ENCODE data around the gene PROSER2. TPM values are rescaled to one million over a fixed set of nuclear protein-coding genes. Genes with fewer than 3 reads are reported as not detected.
A peak's percentile ranks its signal among the peaks of the same experiment; 100 is the strongest.

The PROSER2 gene
- total and polyA plus RNA-seq, 2 of the 13 experiments (the other 11 are each of a cell fraction or from before 2014, with no cell fraction given): 6.9 to 7.7 TPM

GRCh38 chr10:11874568-11875493 lies 51.7 kb downstream of the PROSER2 start (continued):
- TF ChIP-seq PRDM15 (CRISPR knock-in tag; IDR thresholded peaks at IDR 0.05): no peak
- no peak for TF ChIP-seq ZBTB2 (CRISPR knock-in tag; IDR thresholded peaks at IDR 0.05; ENCODE audit: low read depth)
- TF ChIP-seq ZFP41 (CRISPR knock-in tag; IDR thresholded peaks at IDR 0.05; ENCODE audit: borderline replicate concordance): peak; percentile 66; the same call in 1 of the 2 replicates
- no peak for TF ChIP-seq GMEB2 (CRISPR knock-in tag; IDR thresholded peaks at IDR 0.05; ENCODE audit: low read depth)
- peak; percentile 87 for TF ChIP-seq ZNF18 (CRISPR knock-in tag; IDR thresholded peaks at IDR 0.05; ENCODE audit: insufficient replicate concordance)
- TF ChIP-seq MAFG (CRISPR knock-in tag; IDR thresholded peaks at IDR 0.05): no peak
- TF ChIP-seq ZNF891 (CRISPR knock-in tag; IDR thresholded peaks at IDR 0.05): peak; percentile 37; the same call in 1 of the 2 replicates
- TF ChIP-seq HOXA9 (CRISPR knock-in tag; IDR thresholded peaks at IDR 0.05; ENCODE audit: borderline replicate concordance): 0 out of 2 replicates have a peak, but pooled peaks have one; percentile 2
- peak; percentile 47; the same call in 1 of the 2 replicates for TF ChIP-seq HIVEP1 (CRISPR knock-in tag; IDR thresholded peaks at IDR 0.05)
- TF ChIP-seq NR2F2 (IDR thresholded peaks at IDR 0.05; ENCODE audit: borderline replicate concordance, low read depth): peak; percentile 23; the same call in 1 of the 2 replicates
- TF ChIP-seq TAF15 (IDR thresholded peaks at IDR 0.05; ENCODE audit: low read depth, low read length, poor library complexity, severe bottlenecking): no peak
- no peak for TF ChIP-seq HNRNPH1 (optimal IDR thresholded peaks at IDR 0.05; ENCODE audit: low read depth, low read length)
- TF ChIP-seq PAX8 (CRISPR knock-in tag; IDR thresholded peaks at IDR 0.05; ENCODE audit: borderline replicate concordance): no peak
- no peak for TF ChIP-seq ZNF713 (CRISPR knock-in tag; IDR thresholded peaks at IDR 0.05)
- TF ChIP-seq POLR2AphosphoS2 (IDR thresholded peaks at IDR 0.05; ENCODE audit: low read depth, low read length): no peak
- no peak for TF ChIP-seq ZNF552 (CRISPR knock-in tag; IDR thresholded peaks at IDR 0.05; ENCODE audit: borderline replicate concordance)
- no peak for TF ChIP-seq ZNF770 (CRISPR knock-in tag; IDR thresholded peaks at IDR 0.05)

Data from HepG2 (cell line).